K562 (cell line): Measurements from ENCODE around the gene SCN2B. TPM values are rescaled to one million over a fixed set of nuclear protein-coding genes. Genes with fewer than 3 reads are reported as not detected.

Experiments used
- ATAC-seq: fragments of 200-7000 bp; cut with Tn5 transposase; 3 replicates; pipeline ENCODE4 v1.9.1; 2020; ENCODE audit warnings: moderate library complexity
- BruUV-seq: library from RNA; stranded (reverse); fragments of 400-500 nt; replicated peaks from 2 replicates; lab custom pipeline; 2021; lab: Mats Ljungman, UMichigan
- CTCF ChIA-PET: fragments of 300-600 bp; formaldehyde crosslinking; extraction: SDS; loops from one replicate; lab custom pipeline; 2021; ENCODE audit warnings: low intra/inter-chr PET ratio; lab: Yijun Ruan, JAX
- POLR2A ChIA-PET: fragments of 300-600, 350-650 bp; sonication (Branson Sonifier 250); formaldehyde crosslinking; extraction: SDS; loops from one replicate; lab custom pipeline; 2021; ENCODE audit warnings: antibody characterized with exemption, inconsistent platforms; lab: Yijun Ruan, JAX
- DNase-seq, 4 experiments: peaks; one replicate each; pipeline versions ENCODE4 v3.0.0 to v3.0.0-alpha.2; 2011 to 2018; ENCODE audit warnings: low spot score in 3 of 4, mixed read lengths in 3 of 4; ENCODE audit errors: extremely low read depth in 1 of 4
- FAIRE-seq: peaks from 2 replicates; lab custom pipeline; 2011; peaks lifted over from hg19 to GRCh38; lab: Jason Lieb, UNC
- H2AFZ ChIP-seq: 2 replicates; pipeline ENCODE4 v1.6.0; 2011; ENCODE audit warnings: low read depth, low read length, control low read depth, inconsistent platforms
- H3K27ac ChIP-seq: fragments of 200-600 bp; 3 replicates; pipeline ENCODE4 v1.8.0; 2011; ENCODE audit warnings: low read depth, mild to moderate bottlenecking, control low read depth, inconsistent platforms, low read length, moderate library complexity, mixed read lengths; ENCODE audit errors: extremely low read depth
- H3K27me3 ChIP-seq, 2 experiments: fragments of 300-600 bp in 1 of 2; 2 replicates in 1 of 2; 3 replicates in 1 of 2; pipeline versions ENCODE4 v1.6.0 to v1.8.0; 2011; ENCODE audit warnings: inconsistent platforms in 2 of 2, low read length in 2 of 2, mild to moderate bottlenecking in 1 of 2, mixed read lengths in 1 of 2, moderate library complexity in 1 of 2; ENCODE audit not compliant: control insufficient read depth in 2 of 2, insufficient read depth in 2 of 2
- H3K36me3 ChIP-seq: fragments of 300-600 bp; 3 replicates; pipeline ENCODE4 v1.8.0; 2011; ENCODE audit warnings: mild to moderate bottlenecking, low read length, inconsistent platforms; ENCODE audit not compliant: control insufficient read depth, insufficient read depth
- H3K4me1 ChIP-seq, 2 experiments: fragments of 200-600 bp in 1 of 2; replicated peaks in 1 of 2; 2 replicates in 1 of 2; 3 replicates in 1 of 2; pipeline versions ENCODE4 v1.5.1 to v1.8.0; 2011; ENCODE audit warnings: inconsistent platforms in 2 of 2, low read length in 2 of 2, mild to moderate bottlenecking in 1 of 2, mixed read lengths in 1 of 2, moderate library complexity in 1 of 2; ENCODE audit not compliant: control insufficient read depth in 2 of 2, insufficient read depth in 2 of 2
- H3K4me2 ChIP-seq: 2 replicates; pipeline ENCODE4 v1.6.1; 2011; ENCODE audit warnings: low read length, control low read depth, inconsistent platforms, mixed read lengths; ENCODE audit not compliant: insufficient read depth
- H3K4me3 ChIP-seq: fragments of 200-600 bp; sonication (generic), shearing (Covaris generic); 2 replicates; pipeline ENCODE4 v1.5.1; 2016; ENCODE audit warnings: control low read depth, inconsistent platforms
- H3K79me2 ChIP-seq: fragments of 200-600 bp; 3 replicates; pipeline ENCODE4 v1.8.0; 2011; ENCODE audit warnings: low read length, inconsistent platforms; ENCODE audit not compliant: control insufficient read depth, insufficient read depth
- H3K9ac ChIP-seq, 2 experiments: 2 replicates each; pipeline versions ENCODE4 v1.6.0 to v1.6.1; 2011; ENCODE audit warnings: low read depth in 2 of 2, low read length in 2 of 2, control low read depth in 1 of 2, inconsistent platforms in 1 of 2, mild to moderate bottlenecking in 1 of 2, mixed read lengths in 1 of 2; ENCODE audit not compliant: insufficient read depth in 1 of 2
- H3K9me1 ChIP-seq: one replicate; pipeline ENCODE4 v1.6.0; 2011; ENCODE audit warnings: inconsistent platforms, mild to moderate bottlenecking, low read length, moderate library complexity; ENCODE audit not compliant: control insufficient read depth, insufficient read depth
- H3K9me3 ChIP-seq: replicated peaks from 2 replicates; pipeline ENCODE4 v1.5.1; 2011; ENCODE audit warnings: low read depth, low read length, inconsistent platforms; ENCODE audit not compliant: control insufficient read depth, insufficient read depth
- H4K20me1 ChIP-seq: replicated peaks from 2 replicates; pipeline ENCODE4 v1.6.1; 2011; ENCODE audit warnings: low read length, inconsistent platforms, mixed read lengths; ENCODE audit not compliant: control insufficient read depth, insufficient read depth
- CBFA2T3 ChIP-seq: fragments of 450-650 bp; IDR thresholded peaks from 2 replicates; pipeline ENCODE4 v1.6.1; 2017
- FOXP1 ChIP-seq: sonication (generic); formaldehyde crosslinking; IDR thresholded peaks from 2 replicates; pipeline ENCODE4 v1.8.0; 2022; ENCODE audit warnings: mild to moderate bottlenecking, missing genetic modification reagents
- KAT8 ChIP-seq: fragments of 450-650 bp; IDR thresholded peaks from 2 replicates; pipeline ENCODE4 v1.6.1; 2016; ENCODE audit warnings: low read depth, mild to moderate bottlenecking
- KLF6 ChIP-seq: fragments of 250-450 bp; sonication (Bioruptor Pico); IDR thresholded peaks from 2 replicates; pipeline ENCODE4 v1.4.0; 2020; ENCODE audit warnings: mild to moderate bottlenecking, moderate library complexity, borderline replicate concordance
- MEF2D ChIP-seq: conservative IDR thresholded peaks from 2 replicates; pipeline ENCODE4 v1.6.1; 2016; ENCODE audit warnings: low read depth, missing genetic modification characterization, missing compliant biosample characterization
- MTA3 ChIP-seq: fragments of 450-650 bp; formaldehyde crosslinking; IDR thresholded peaks from 2 replicates; pipeline ENCODE4 v1.6.1; 2017; ENCODE audit warnings: mild to moderate bottlenecking, borderline replicate concordance
- NEUROD1 ChIP-seq: fragments of 150-350 bp; IDR thresholded peaks from 2 replicates; pipeline ENCODE4 v1.6.1; 2014; ENCODE audit warnings: borderline replicate concordance, low read length, low read depth; ENCODE audit not compliant: partially characterized antibody
- NFXL1 ChIP-seq: fragments of 450-650 bp; formaldehyde crosslinking; IDR thresholded peaks from 2 replicates; pipeline ENCODE4 v1.4.0; 2021; ENCODE audit warnings: mild to moderate bottlenecking
- POLR2A ChIP-seq: fragments of 450-650 bp; conservative IDR thresholded peaks from 2 replicates; pipeline ENCODE4 v1.6.1; 2016
- ZKSCAN3 ChIP-seq: fragments of 250-450 bp; sonication (Bioruptor Pico); IDR thresholded peaks from 2 replicates; pipeline ENCODE4 v1.4.0; 2020
- ZNF311 ChIP-seq: fragments of 250-450 bp; sonication (Bioruptor Pico); IDR thresholded peaks from 2 replicates; pipeline ENCODE4 v1.4.0; 2020; ENCODE audit warnings: mild to moderate bottlenecking, moderate library complexity
- ZNF77 ChIP-seq: fragments of 250-450 bp; sonication (Bioruptor Pico); IDR thresholded peaks from 2 replicates; pipeline ENCODE4 v1.5.0; 2020
- WGBS: fragments of 100-300 bp; shearing (Covaris generic); methylation state at CpG from one replicate; pipeline ENCODE4 v1.1.6; 2016; ENCODE audit warnings: low coverage, mixed read lengths; ENCODE audit not compliant: insufficient coverage; ENCODE audit errors: missing lambda C conversion rate; 5-methylcytosine and 5-hydroxymethylcytosine counted together
- in situ Hi-C: fragments of 300-500 bp; cut with MboI; formaldehyde crosslinking; loops from 4 replicates; pipeline ENCODE4 v1.15.0; 2018; ENCODE audit warnings: inconsistent platforms, mixed read lengths
- intact Hi-C: fragments of 100-400 bp; cut with micrococcal nuclease; formaldehyde crosslinking; loops from 2 replicates; pipeline ENCODE4 v1.14.2; 2022
- polyA plus RNA-seq, 8 experiments: library from polyadenylated mRNA; depleted of rRNA in 4 of 8; stranded (reverse) in 5 of 8; unstranded in 3 of 8; fragments of >200 nt; fragmentation: Nextera tagmentation in 2 of 8; fragmentation: Illumina TruSeq in 1 of 8; extraction: Ambion mirVana in 2 of 8; extraction: Trizol in 1 of 8; gene quantifications; 2 replicates each; pipeline versions ENCODE4 v1.2.1 to v1.2.3, GENCODE V29; 2011 to 2014; ENCODE audit warnings: inconsistent platforms in 1 of 8, missing spikeins in 1 of 8
- total RNA-seq, 7 experiments: library from RNA; depleted of rRNA in 6 of 7; stranded (reverse); fragments of >200 nt in 6 of 7; fragmentation: Illumina TruSeq in 2 of 7; extraction: Trizol in 2 of 7; gene quantifications; 2 replicates each; pipeline versions ENCODE4 v1.2.1 to v1.2.3, GENCODE V29; 2011 to 2021; ENCODE audit warnings: low replicate concordance in 1 of 7
- TF ChIP-seq, protein P1 (sequence below): fragments of 450-650 bp; IDR thresholded peaks from 2 replicates; pipeline ENCODE4 v1.6.1; 2016; ENCODE audit warnings: missing biosample characterization, missing genetic modification characterization
- TF ChIP-seq, protein P2 (sequence below): fragments of 450-650 bp; IDR thresholded peaks from 2 replicates; pipeline ENCODE4 v1.6.1; 2017; ENCODE audit warnings: mild to moderate bottlenecking, moderate library complexity
- TF ChIP-seq, protein P3 (sequence below): IDR thresholded peaks from 3 replicates; pipeline ENCODE4 v1.6.1; 2011; ENCODE audit warnings: borderline replicate concordance, mild to moderate bottlenecking, moderate library complexity; ENCODE audit not compliant: insufficient read length; ENCODE audit errors: extremely low read depth

Gene SCN2B
- total and polyA plus RNA-seq, 9 of the 15 experiments (the other 6 are each of a cell fraction or from before 2014, with no cell fraction given): not detected

DNA sequence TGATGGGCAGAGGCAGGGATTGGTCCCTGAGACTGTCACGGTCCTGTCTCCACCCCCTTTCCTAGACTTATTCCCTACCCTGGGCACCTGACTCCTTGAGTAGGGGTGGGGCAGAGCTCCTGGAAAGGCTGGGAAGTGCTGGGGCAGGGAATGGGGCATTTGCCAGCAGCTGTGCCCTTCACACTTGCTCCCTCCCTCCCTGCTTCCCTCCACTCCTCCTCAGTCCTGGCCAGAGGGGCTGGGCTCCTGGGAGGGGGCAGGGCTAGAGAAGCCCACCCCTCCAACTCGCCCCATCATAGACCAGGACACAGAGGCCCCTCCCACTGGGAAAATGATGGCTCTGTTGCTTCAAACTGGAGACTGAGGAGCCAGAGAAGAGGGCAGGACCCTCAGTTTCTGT lies 11.6 kb downstream of the SCN2B start:
- FAIRE-seq: no peak
- ATAC-seq: no peak
- no TSS peak for BruUV-seq
- H3K79me2 ChIP-seq: no peaks in the 10 kb centered on the region
- DNase-seq: no peak
- ChIA-PET POLR2A (interaction anchor here (0.6 to 1.3 kb wide), 2 partner anchors 9 to 38 kb away, joined by 4 read pairs; no protein-coding TSS in a partner anchor), CTCF (no interaction called here)
- H3K27ac ChIP-seq: no peak overlapping the region
- no peak overlapping the region for H3K4me3 ChIP-seq
- H3K9ac ChIP-seq: no peak overlapping the region
- H3K36me3 ChIP-seq: no peaks in the 10 kb centered on the region
- no peaks in the 10 kb centered on the region for H3K9me3 ChIP-seq
- peaks cover 0 to 5% of the 10 kb centered on the region in 2 experiments; a peak in 1 of 5 replicates for H3K4me1 ChIP-seq
- H3K27me3 ChIP-seq: peaks cover 24 to 86% of the 10 kb centered on the region in 2 experiments; a peak in 4 of 5 replicates
- intact Hi-C loops: no loop called here
- H3K9me1 ChIP-seq: no peaks in the 10 kb centered on the region
- in situ Hi-C loops: no loop called here
- no peak overlapping the region for H2AFZ ChIP-seq
- H3K4me2 ChIP-seq: no peak overlapping the region
- TF ChIP-seq, protein P1, sequence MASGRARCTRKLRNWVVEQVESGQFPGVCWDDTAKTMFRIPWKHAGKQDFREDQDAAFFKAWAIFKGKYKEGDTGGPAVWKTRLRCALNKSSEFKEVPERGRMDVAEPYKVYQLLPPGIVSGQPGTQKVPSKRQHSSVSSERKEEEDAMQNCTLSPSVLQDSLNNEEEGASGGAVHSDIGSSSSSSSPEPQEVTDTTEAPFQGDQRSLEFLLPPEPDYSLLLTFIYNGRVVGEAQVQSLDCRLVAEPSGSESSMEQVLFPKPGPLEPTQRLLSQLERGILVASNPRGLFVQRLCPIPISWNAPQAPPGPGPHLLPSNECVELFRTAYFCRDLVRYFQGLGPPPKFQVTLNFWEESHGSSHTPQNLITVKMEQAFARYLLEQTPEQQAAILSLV: no peak
- TF ChIP-seq CBFA2T3 (no peak), MTA3 (no peak), NFXL1 (no peak), ZNF311 (CRISPR knock-in tag) (no peak), NEUROD1 (no peak), POLR2A (no peak), KAT8 (no peak), ZNF77 (CRISPR knock-in tag) (no peak), MEF2D (tag) (no peak), ZKSCAN3 (no peak), FOXP1 (CRISPR knock-in tag) (no peak), KLF6 (CRISPR knock-in tag) (no peak)
- TF ChIP-seq, protein P2, sequence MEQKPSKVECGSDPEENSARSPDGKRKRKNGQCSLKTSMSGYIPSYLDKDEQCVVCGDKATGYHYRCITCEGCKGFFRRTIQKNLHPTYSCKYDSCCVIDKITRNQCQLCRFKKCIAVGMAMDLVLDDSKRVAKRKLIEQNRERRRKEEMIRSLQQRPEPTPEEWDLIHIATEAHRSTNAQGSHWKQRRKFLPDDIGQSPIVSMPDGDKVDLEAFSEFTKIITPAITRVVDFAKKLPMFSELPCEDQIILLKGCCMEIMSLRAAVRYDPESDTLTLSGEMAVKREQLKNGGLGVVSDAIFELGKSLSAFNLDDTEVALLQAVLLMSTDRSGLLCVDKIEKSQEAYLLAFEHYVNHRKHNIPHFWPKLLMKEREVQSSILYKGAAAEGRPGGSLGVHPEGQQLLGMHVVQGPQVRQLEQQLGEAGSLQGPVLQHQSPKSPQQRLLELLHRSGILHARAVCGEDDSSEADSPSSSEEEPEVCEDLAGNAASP: no peak
- TF ChIP-seq, protein P3, sequence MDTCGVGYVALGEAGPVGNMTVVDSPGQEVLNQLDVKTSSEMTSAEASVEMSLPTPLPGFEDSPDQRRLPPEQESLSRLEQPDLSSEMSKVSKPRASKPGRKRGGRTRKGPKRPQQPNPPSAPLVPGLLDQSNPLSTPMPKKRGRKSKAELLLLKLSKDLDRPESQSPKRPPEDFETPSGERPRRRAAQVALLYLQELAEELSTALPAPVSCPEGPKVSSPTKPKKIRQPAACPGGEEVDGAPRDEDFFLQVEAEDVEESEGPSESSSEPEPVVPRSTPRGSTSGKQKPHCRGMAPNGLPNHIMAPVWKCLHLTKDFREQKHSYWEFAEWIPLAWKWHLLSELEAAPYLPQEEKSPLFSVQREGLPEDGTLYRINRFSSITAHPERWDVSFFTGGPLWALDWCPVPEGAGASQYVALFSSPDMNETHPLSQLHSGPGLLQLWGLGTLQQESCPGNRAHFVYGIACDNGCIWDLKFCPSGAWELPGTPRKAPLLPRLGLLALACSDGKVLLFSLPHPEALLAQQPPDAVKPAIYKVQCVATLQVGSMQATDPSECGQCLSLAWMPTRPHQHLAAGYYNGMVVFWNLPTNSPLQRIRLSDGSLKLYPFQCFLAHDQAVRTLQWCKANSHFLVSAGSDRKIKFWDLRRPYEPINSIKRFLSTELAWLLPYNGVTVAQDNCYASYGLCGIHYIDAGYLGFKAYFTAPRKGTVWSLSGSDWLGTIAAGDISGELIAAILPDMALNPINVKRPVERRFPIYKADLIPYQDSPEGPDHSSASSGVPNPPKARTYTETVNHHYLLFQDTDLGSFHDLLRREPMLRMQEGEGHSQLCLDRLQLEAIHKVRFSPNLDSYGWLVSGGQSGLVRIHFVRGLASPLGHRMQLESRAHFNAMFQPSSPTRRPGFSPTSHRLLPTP: no peak
- WGBS: 4% methylated on average over 2 of the region's 2 CpGs
- peaks cover 19% of the 10 kb centered on the region for H4K20me1 ChIP-seq
